MM.1S (cell line): Measurements from ENCODE around the gene PLCG1.

Experiments used
- DNase-seq: peaks from one replicate; pipeline ENCODE4 v3.0.0-alpha.2; 2015
- H2AFZ ChIP-seq: fragments of 300-600 bp; sonication (generic); 2 replicates; pipeline ENCODE4 v1.6.0; 2016; ENCODE audit warnings: antibody characterized with exemption, low read length
- H3F3A ChIP-seq: fragments of 300-600 bp; sonication (generic); 2 replicates; pipeline ENCODE4 v1.6.1; 2016; ENCODE audit warnings: mild to moderate bottlenecking, antibody characterized with exemption, low read length, moderate library complexity, mixed read lengths; ENCODE audit not compliant: insufficient read depth
- H3K27ac ChIP-seq: fragments of 300-600 bp; sonication (generic); 2 replicates; pipeline ENCODE4 v1.5.1; 2016; ENCODE audit warnings: mild to moderate bottlenecking, low read length
- H3K27me3 ChIP-seq: fragments of 300-600 bp; sonication (generic); replicated peaks from 2 replicates; pipeline ENCODE4 v1.6.0; 2016; ENCODE audit warnings: low read length; ENCODE audit not compliant: insufficient read depth
- H3K36me3 ChIP-seq: fragments of 300-600 bp; sonication (generic); replicated peaks from 2 replicates; pipeline ENCODE4 v1.6.1; 2016; ENCODE audit warnings: mild to moderate bottlenecking, low read length, mixed read lengths; ENCODE audit not compliant: insufficient read depth
- H3K4me1 ChIP-seq: fragments of 300-600 bp; sonication (generic); 2 replicates; pipeline ENCODE4 v1.6.1; 2016; ENCODE audit warnings: low read length, mixed read lengths
- H3K4me2 ChIP-seq: fragments of 300-600 bp; sonication (generic); 2 replicates; pipeline ENCODE4 v1.6.0; 2016; ENCODE audit warnings: low read depth, low read length
- H3K4me3 ChIP-seq: fragments of 300-600 bp; sonication (generic); 2 replicates; pipeline ENCODE4 v1.5.1; 2016; ENCODE audit warnings: low read length, mixed read lengths
- H3K79me2 ChIP-seq: fragments of 300-600 bp; sonication (generic); 2 replicates; pipeline ENCODE4 v1.6.1; 2016; ENCODE audit warnings: mixed run types, low read length, mixed read lengths
- H3K9ac ChIP-seq: fragments of 300-600 bp; sonication (generic); 2 replicates; pipeline ENCODE4 v1.6.1; 2016; ENCODE audit warnings: low read length, mixed read lengths
- H3K9me2 ChIP-seq: fragments of 300-600 bp; sonication (generic); replicated peaks from 2 replicates; pipeline ENCODE4 v1.6.1; 2016; ENCODE audit warnings: mild to moderate bottlenecking, low read length, mixed read lengths; ENCODE audit not compliant: insufficient read depth
- H3K9me3 ChIP-seq: fragments of 300-600 bp; sonication (generic); replicated peaks from 2 replicates; pipeline ENCODE4 v1.6.1; 2016; ENCODE audit warnings: mild to moderate bottlenecking, low read length, mixed read lengths; ENCODE audit not compliant: insufficient read depth
- H4K20me1 ChIP-seq: fragments of 300-600 bp; sonication (generic); 2 replicates; pipeline ENCODE4 v1.6.1; 2016; ENCODE audit warnings: mild to moderate bottlenecking, low read length, moderate library complexity, mixed read lengths; ENCODE audit not compliant: insufficient read depth
- EZH2 ChIP-seq: fragments of 300-600 bp; sonication (generic); optimal IDR thresholded peaks from 2 replicates; pipeline ENCODE3; 2017; ENCODE audit warnings: low read depth, mild to moderate bottlenecking, antibody characterized with exemption, low read length, mixed read lengths
- EZH2phosphoT487 ChIP-seq: fragments of 300-600 bp; sonication (generic); IDR thresholded peaks from 2 replicates; pipeline ENCODE4 v1.6.1; 2018; ENCODE audit warnings: antibody characterized with exemption, low read length
- TF ChIP-seq, protein P1 (sequence below): fragments of 300-600 bp; sonication (generic); IDR thresholded peaks from 2 replicates; pipeline ENCODE4 v1.5.1; 2016; ENCODE audit warnings: antibody characterized with exemption, low read length, mixed read lengths

Gene PLCG1

DNA sequence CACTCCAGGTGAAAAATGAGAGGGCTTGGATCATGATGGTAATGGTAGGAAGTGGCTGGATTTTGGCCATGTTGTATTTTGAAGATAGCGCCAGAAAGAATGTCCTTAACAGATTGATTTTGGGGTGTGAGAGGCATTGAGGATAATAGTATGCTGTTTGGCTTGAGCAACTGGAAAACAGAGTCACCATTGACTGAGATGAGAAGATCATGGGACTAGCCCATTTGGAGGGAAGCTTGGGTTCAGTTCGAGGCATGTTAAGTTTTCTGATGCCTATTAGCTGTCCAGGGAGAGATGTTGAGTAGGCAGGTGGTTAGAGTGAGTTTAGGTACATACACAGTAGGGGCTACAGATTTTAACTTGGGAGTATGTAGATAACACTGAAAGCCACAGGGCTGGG is 23.3 kb downstream of the PLCG1 start:
- Histone ChIP-seq H4K20me1 (no peaks in the 10 kb centered on the region), H3K4me2 (no peak overlapping the region), H3K79me2 (peaks cover 37% of the 10 kb centered on the region), H2AFZ (no peak overlapping the region), H3K36me3 (no peaks in the 10 kb centered on the region), H3F3A (peaks cover 20% of the 10 kb centered on the region), H3K27me3 (no peaks in the 10 kb centered on the region), H3K27ac (no peak overlapping the region), H3K9me3 (no peaks in the 10 kb centered on the region), H3K9ac (no peak overlapping the region), H3K9me2 (no peaks in the 10 kb centered on the region), H3K4me3 (no peak overlapping the region), H3K4me1 (peaks cover 34% of the 10 kb centered on the region)
- DNase-seq, result no peak
- TF ChIP-seq EZH2phosphoT487 (no peak), EZH2 (no peak)
- TF ChIP-seq, protein P1, sequence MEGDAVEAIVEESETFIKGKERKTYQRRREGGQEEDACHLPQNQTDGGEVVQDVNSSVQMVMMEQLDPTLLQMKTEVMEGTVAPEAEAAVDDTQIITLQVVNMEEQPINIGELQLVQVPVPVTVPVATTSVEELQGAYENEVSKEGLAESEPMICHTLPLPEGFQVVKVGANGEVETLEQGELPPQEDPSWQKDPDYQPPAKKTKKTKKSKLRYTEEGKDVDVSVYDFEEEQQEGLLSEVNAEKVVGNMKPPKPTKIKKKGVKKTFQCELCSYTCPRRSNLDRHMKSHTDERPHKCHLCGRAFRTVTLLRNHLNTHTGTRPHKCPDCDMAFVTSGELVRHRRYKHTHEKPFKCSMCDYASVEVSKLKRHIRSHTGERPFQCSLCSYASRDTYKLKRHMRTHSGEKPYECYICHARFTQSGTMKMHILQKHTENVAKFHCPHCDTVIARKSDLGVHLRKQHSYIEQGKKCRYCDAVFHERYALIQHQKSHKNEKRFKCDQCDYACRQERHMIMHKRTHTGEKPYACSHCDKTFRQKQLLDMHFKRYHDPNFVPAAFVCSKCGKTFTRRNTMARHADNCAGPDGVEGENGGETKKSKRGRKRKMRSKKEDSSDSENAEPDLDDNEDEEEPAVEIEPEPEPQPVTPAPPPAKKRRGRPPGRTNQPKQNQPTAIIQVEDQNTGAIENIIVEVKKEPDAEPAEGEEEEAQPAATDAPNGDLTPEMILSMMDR, result no peak

DNA sequence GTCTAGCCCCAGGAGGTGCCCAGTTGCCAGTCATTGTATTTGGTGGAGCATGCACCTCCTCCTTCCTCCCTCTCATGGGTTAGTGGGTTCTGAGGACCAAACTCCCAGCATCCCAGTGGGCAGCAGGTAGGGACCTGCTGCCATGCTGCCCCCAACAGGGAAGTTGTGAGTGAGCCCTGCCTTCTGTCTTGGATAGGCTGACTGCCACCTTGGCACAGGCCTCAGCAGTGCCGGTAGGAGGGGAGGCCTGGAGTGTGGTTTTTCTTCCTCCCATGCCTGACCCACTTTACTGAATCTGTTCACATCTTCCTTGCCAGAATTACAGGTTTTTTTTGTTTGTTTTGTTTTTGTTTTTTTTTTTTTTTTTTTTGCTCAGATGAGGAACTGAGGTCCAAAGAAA is 24.5 kb downstream of the PLCG1 start:
- no peak overlapping the region for H2AFZ ChIP-seq
- H3K9me2 ChIP-seq, result no peaks in the 10 kb centered on the region
- H3F3A ChIP-seq, result peaks cover 8% of the 10 kb centered on the region
- H3K4me2 ChIP-seq, result no peak overlapping the region
- no peaks in the 10 kb centered on the region for H4K20me1 ChIP-seq
- H3K9ac ChIP-seq, result no peak overlapping the region
- no peaks in the 10 kb centered on the region for H3K9me3 ChIP-seq
- no peak overlapping the region for H3K27ac ChIP-seq
- no peak for DNase-seq
- H3K4me3 ChIP-seq, result no peak overlapping the region
- H3K36me3 ChIP-seq, result no peaks in the 10 kb centered on the region
- TF ChIP-seq, protein P1, result no peak
- TF ChIP-seq EZH2phosphoT487, result no peak
- TF ChIP-seq EZH2, result no peak
- H3K4me1 ChIP-seq, result peaks cover 30% of the 10 kb centered on the region
- H3K79me2 ChIP-seq, result peaks cover 29% of the 10 kb centered on the region
- no peaks in the 10 kb centered on the region for H3K27me3 ChIP-seq

DNA sequence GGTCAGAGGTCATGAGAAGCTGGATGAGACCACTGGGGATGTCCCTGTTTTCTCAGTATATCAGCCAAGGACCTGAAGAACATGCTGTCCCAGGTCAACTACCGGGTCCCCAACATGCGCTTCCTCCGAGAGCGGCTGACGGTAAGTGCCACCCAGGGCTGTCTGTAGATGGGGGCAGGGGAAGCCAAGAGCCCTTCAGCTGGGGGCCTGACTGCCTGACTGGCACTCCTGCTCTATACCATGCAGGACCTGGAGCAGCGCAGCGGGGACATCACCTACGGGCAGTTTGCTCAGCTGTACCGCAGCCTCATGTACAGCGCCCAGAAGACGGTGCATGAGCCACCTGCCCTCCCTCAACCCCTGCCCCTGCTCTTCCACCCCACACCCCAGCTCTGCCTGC is 25.1 kb downstream of the PLCG1 start:
- TF ChIP-seq EZH2, result no peak
- Histone ChIP-seq H3K79me2 (peaks cover 29% of the 10 kb centered on the region), H2AFZ (no peak overlapping the region), H3K9ac (no peak overlapping the region), H3K4me2 (no peak overlapping the region), H3F3A (peaks cover 6% of the 10 kb centered on the region), H3K36me3 (no peaks in the 10 kb centered on the region), H3K27ac (no peak overlapping the region), H3K4me1 (peaks cover 32% of the 10 kb centered on the region), H3K9me2 (no peaks in the 10 kb centered on the region), H3K9me3 (no peaks in the 10 kb centered on the region), H3K4me3 (no peak overlapping the region), H4K20me1 (0 out of 2 replicates have a peak, but pooled peaks cover 2% of the 10 kb centered on the region), H3K27me3 (no peaks in the 10 kb centered on the region)
- DNase-seq, result no peak

DNA sequence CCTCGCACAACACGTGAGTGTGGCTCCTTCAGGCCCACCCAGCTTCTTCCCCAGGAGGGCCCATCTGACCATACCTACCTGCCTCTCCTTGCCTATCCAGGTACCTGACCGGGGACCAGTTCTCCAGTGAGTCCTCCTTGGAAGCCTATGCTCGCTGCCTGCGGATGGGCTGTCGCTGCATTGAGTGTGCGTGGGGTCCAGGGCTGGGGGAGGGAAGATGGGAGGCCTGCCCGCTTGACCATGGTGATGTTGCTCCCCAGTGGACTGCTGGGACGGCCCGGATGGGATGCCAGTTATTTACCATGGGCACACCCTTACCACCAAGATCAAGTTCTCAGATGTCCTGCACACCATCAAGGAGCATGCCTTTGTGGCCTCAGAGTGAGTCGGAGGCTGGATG is 26.5 kb downstream of the PLCG1 start:
- H3K4me1 ChIP-seq, result peaks cover 29% of the 10 kb centered on the region
- no peak overlapping the region for H3K4me3 ChIP-seq
- no peak overlapping the region for H3K4me2 ChIP-seq
- 0 out of 2 replicates have a peak, but pooled peaks cover 2% of the 10 kb centered on the region for H3K36me3 ChIP-seq
- no peaks in the 10 kb centered on the region for H3K9me3 ChIP-seq
- no peak overlapping the region for H3K9ac ChIP-seq
- H3K79me2 ChIP-seq, result peaks cover 16% of the 10 kb centered on the region
- peaks cover 10% of the 10 kb centered on the region; the same call in 1 of the 2 replicates for H4K20me1 ChIP-seq
- no peak for DNase-seq
- no peaks in the 10 kb centered on the region for H3K9me2 ChIP-seq
- H3K27me3 ChIP-seq, result no peaks in the 10 kb centered on the region
- H3F3A ChIP-seq, result peaks cover 5% of the 10 kb centered on the region; the same call in 1 of the 2 replicates
- no peak overlapping the region for H2AFZ ChIP-seq
- no peak overlapping the region for H3K27ac ChIP-seq
- no peak for TF ChIP-seq EZH2
- TF ChIP-seq EZH2phosphoT487, result no peak
- TF ChIP-seq, protein P1, result no peak
